GM11168 (cell line): ENCODE data around the gene GYPB.
"Not testable (repeated sequence)": the region's sequence is repeated elsewhere in the genome, so short reads cannot be mapped to it uniquely, and the experiment has no call there.

Experiments
- in situ Hi-C: fragments of 300-500 bp; cut with MboI; formaldehyde crosslinking; loops from one replicate; pipeline ENCODE4 v1.12.0; 2022; ENCODE audit warnings: low sequenced_read_pairs; ENCODE audit not compliant: unreplicated experiment

Gene GYPB

GRCh38 chr4:144016057-144016605 is 3.0 kb downstream of the GYPB start:
- in situ Hi-C loops = not testable (repeated sequence)

DNA sequence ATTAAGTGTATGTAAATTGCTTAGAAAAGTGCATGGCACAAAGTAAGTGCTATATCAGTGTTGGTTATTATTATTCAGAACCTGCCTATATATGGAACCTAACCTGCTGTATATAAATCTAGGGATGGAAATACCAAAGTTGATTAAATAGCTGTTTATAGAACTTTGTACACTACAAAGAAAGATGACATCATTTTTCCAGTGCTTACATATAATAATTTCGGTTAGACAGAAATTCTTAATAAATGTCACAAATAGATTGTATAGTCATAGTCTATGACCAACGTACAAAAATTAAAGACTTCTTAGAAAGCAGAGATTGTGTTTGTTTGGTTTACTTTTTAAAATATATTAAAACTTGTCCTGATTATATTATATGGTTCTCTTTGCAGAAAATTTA is 4.4 kb downstream of the GYPB start:
- in situ Hi-C loops = no loop called here

- in situ Hi-C loops = not testable (repeated sequence)
Measured at GRCh38 chr4:144008602-144009001, 10.6 kb downstream of the GYPB start.

DNA sequence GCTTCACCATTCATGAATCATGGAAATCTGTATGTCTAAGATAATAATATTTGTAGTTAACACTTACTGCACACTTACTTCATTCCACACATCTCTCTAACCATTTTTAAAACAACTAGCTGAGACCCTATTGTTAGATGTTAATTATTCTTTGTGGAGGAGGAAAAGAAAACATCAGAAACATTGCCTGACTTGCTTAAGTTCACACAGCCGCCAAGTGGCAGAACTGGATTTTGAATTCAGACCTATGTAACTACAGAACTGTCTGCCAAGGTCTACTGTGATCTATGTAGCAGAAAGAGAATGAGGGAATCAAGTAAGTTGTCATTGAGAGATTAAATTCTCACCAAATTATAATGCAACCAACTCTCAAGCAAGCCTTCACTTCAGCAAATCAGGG is 11.2 kb downstream of the GYPB start:
- in situ Hi-C loops = not testable (repeated sequence)

- in situ Hi-C loops = not testable (repeated sequence)
Measured at GRCh38 chr4:144006200-144006803, 12.9 kb downstream of the GYPB start.

- in situ Hi-C loops = not testable (repeated sequence)
Measured at GRCh38 chr4:144005558-144005953, 13.6 kb downstream of the GYPB start.

DNA sequence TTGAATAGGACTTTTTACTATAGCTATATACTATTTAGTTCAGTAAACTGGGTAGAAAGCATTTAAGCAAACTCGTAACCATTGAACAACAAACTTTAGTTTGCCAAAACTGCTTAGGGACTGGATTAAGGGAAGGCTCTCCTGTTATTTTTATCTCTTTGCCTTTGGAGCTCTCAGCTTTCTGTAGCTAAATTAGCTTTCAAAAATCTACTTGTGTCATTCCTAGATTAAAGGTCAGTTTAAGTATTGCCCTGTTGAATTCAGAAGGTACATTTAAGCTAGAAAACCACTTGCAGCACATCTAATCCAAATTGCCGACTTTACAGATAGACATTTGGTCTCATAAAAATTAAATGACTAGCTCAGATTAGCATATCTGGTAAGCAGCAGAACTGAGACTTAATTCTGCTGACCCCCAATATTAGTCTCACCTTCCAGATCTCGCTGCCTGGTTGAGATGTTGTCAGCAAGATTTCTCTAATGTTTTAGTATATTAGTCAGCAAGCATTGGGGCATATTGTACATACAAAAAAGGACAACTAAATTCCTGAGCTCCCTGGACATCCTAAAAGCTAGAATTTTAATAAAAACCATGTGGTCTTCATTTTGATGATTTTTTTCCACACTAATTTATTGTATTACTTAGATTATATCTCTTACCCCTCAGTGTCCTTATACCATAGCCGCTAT is 14.2 kb downstream of the GYPB start:
- in situ Hi-C loops = not testable (repeated sequence)

DNA sequence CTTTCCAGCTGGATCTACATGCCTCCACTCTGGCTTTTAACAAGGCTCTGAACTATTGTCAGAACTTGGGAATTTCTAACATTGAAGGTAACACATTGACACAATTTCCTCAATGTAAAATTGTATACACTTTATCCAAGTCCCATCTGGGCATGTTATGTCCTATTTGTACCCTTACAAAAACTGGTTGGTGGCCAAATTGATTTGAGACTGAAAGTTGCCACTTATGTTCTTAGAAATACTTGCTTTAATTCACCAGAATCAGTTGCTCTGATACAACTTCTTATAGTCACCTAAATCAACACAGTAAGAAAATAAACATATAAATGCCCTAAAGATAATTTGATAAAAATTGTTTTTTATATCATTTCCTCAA is 15.3 kb downstream of the GYPB start:
- in situ Hi-C loops = not testable (repeated sequence)

- in situ Hi-C loops = not testable (repeated sequence)
Measured at GRCh38 chr4:144003205-144003889, 15.8 kb downstream of the GYPB start.

- in situ Hi-C loops = not testable (repeated sequence)
Measured at GRCh38 chr4:144000331-144000995, 18.7 kb downstream of the GYPB start.

DNA sequence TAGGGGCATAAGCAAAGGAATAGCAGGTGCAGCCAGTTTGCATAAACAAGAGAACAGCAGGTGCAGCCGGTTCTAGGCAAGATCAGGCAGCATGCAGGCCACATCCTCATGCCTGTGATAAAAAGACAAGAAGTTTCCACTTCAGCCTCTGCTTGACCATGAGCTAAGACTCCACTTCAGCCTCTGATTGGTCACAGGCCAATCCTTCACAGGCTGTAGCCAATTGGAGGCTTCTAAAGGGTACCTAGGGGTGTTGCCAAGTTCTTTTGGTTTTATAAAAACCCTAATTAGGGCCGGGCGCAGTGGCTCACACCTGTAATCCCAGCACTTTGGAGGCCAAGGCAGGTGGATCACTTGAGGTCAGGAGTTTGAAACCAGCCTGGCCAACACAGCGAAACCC is 23.0 kb downstream of the GYPB start:
- in situ Hi-C loops = not testable (repeated sequence)

- in situ Hi-C loops = not testable (repeated sequence)
Measured at GRCh38 chr4:143991761-143992160, 27.4 kb downstream of the GYPB start.

DNA sequence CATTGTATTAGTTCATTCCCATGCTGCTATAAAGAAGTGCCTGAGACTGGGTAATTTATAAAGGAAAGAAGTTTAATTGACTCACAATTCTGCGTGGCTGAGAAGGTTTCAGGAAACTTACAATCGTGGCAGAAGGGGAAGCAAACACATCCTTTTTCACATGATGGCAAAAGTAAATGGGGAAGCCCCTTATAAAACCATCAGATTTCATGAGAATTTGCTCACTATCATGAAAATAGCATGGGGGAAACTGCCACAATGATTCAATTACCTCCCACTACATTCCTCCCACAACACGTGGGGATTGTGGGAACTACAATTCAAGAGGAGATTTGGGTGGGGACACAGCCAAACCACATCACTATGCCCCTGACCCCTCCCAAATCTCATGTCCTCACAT is 28.5 kb downstream of the GYPB start:
- in situ Hi-C loops = not testable (repeated sequence)

- in situ Hi-C loops = no loop called here
Measured at GRCh38 chr4:143986180-143986579, 33.0 kb downstream of the GYPB start.

DNA sequence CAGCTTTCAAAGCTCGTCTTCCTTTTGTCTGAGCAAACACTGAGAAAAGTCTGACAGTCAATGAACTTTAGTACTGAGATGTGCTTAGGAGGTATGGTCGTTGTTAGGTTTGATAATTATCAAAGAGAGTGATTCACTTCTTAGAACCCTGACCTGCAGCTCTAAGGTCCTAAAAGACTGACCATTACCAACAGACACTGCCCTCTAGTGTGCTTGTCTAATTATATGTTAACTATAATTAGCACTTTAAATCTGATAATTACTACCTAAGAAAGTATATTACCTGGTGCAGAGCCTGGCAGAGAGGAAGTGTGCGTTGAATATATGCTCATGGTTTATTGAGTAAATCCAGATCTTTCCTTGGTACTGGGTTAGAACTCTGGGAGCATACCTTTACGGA is 38.4 kb downstream of the GYPB start:
- in situ Hi-C loops = loop anchor here (5.0 kb wide), 1 partner anchor 118 kb away; no protein-coding TSS in a partner anchor

- in situ Hi-C loops = not testable (repeated sequence)
Measured at GRCh38 chr4:143975527-143975926, 43.7 kb downstream of the GYPB start.

DNA sequence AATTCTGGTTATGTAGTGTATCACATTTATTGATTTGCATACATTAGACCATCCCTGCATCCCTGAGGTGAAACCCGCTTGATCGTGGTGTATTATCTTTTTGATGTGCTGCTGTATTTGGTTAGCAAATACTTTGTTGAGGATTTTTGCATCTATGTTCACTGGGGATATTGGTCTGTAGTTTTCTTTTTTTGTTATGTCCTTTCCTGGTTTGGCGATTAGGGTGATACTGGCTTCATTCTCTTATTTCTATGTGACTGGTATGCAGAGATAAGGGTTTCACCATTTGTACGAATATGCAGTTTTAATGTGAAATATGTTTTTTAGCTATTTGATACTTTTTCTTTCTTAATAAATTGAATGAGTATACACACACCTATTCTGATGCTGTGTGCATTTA is 45.2 kb downstream of the GYPB start:
- in situ Hi-C loops = not testable (repeated sequence)

DNA sequence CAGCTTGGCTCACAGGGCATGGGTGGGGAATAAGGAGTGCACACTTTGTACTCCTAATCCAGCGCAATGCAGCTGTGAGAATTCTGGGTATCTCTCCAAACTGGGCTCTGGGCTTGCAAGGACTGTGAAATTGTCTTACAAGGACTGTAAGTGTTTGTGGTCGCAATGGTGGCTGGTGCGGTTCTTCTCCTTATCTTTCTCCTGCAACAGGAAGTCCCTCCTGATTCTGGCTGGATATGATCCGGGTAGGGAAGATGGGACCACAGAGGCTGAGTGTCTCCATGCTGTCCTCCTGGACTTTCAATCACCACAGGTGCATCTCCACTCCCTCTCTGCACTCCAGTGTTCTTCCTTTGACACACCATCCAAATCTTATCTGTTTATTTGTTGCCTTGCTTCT is 58.1 kb downstream of the GYPB start:
- in situ Hi-C loops = no loop called here

DNA sequence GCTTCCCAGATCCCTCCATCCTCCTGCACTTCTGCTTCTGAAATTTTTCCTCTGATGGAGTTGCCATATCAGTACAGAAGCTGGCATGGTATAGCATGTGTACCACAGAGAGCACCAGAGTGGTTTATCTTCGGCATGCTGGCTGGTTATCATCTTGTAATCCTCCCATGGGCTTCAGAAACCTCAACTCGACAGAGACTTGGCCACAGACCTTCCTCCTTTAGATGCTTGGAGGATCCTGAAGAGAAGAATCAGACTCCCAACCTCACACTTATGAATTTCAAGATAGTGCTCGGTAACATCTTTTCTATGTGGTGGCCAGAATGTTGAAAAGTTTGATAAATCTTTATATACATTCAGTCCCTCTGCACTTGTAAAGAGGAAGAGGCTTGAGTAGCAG is 63.9 kb downstream of the GYPB start:
- in situ Hi-C loops = loop anchor here (5.0 kb wide), 1 partner anchor 118 kb away; no protein-coding TSS in a partner anchor

DNA sequence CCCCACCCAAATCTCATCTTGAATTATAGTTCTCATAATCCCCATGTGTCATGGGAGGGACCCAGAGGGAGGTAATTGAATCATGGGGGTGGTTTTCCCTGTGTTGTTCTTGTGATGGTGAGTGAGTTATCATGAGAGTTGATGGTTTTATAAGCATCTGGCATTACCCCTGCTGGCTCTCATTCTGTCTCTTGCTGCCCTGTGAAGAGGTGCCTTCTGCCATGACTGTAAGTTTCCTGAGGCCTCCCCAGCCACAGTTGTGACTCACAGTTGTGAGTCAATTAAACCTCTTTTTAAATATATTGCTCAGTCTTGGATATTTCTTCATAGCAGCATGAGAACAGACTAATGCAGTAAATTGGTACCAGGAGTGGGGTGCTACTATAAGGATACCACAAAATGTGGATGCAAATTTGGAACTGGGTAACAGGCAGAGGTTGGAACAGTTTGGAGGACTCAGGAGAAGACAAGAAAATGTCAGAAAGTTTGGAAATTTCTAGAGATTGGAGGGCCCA is 67.7 kb downstream of the GYPB start:
- in situ Hi-C loops = not testable (repeated sequence)
